AG09319 (cell line): ENCODE measurements around the gene AXL.
"Not testable (repeated sequence)": the region's sequence is repeated elsewhere in the genome, so short reads cannot be mapped to it uniquely, and the experiment has no call there.

Experiments used
- DNase-seq: peaks from one replicate; pipeline ENCODE4 v3.0.0-alpha.2; 2010; ENCODE audit warnings: low read depth; ENCODE audit errors: extremely low read depth
- TF ChIP-seq, protein P1 (sequence below): IDR thresholded peaks from 2 replicates; pipeline ENCODE4 v1.5.1; 2011; ENCODE audit warnings: low read depth, mild to moderate bottlenecking, inconsistent platforms, low read length, moderate library complexity

The AXL gene

DNA sequence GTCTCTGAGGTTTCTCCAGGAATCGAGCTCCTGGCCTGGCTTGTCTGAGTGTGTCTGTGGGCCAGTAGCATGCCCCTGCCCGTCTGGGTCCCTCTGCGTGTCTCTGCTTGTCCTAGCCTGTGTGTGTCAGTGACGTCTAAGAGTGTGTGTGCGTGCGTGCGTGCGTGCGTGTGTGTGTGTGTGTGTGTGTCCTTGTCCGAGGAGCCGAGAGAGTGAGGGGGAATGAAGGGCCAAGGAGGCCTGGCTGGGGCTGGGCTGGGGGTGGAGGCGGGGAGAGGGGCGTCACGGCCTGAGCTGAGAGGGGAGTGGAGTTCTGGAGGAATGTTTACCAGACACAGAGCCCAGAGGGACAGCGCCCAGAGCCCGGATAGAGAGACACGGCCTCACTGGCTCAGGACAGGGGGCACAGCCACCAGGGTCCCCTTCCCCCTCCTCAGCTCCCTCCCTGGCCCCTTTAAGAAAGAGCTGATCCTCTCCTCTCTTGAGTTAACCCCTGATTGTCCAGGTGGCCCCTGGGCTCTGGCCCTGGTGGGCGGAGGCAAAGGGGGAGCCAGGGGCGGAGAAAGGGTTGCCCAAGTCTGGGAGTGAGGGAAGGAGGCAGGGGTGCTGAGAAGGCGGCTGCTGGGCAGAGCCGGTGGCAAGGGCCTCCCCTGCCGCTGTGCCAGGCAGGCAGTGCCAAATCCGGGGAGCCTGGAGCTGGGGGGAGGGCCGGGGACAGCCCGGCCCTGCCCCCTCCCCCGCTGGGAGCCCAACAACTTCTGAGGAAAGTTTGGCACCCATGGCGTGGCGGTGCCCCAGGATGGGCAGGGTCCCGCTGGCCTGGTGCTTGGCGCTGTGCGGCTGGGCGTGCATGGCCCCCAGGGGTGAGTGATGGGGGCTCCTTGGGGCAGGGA is at the start of gene AXL:
AXL (plus strand) TSS at position 609 of the 893 bp plus-strand sequence; CDS start at position 779, 170 bp downstream.
- peak; percentile 80 for DNase-seq

DNA sequence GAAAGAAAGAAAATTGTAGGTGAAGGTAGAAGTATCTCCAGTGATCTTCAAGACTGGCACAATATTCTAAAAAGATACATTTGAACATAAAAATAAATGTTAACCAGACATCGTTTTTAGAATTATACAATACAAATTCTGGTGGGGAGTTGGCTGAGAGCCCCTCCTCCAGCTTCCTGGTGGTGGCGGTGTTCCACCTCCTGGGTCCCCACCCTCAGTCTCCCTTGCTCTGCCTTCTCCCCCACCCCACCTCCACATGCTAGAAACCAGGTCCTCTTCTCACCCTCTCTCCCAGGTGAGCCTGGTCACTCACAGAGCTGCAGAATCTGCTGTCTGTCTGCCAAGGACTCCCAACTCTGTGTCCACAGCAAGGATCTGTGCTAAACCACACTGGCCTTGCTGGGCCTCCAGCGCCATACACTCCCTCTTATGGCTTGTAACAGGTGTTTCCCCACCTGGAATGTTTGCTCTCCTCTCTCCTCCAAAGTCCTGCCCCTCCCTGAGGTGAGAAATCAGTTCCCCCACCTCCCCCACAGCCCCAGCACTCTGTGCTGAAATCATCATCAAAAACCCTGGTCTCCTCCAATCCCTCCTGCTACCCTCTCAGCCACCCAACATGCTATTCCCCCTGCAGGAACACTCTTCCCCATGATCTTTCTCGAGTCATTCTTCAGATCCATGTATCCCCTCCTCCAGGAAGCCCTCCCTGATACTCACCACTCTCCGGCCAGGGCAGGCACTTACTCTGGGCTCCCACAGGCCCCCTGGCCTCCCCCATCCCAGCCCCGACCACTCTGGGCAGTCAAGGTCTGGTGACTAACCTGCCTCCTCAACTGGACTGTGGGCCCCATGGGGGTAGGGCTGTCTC is 46.5 kb upstream of the AXL start:
- DNase-seq, result no peak
- TF ChIP-seq, protein P1, sequence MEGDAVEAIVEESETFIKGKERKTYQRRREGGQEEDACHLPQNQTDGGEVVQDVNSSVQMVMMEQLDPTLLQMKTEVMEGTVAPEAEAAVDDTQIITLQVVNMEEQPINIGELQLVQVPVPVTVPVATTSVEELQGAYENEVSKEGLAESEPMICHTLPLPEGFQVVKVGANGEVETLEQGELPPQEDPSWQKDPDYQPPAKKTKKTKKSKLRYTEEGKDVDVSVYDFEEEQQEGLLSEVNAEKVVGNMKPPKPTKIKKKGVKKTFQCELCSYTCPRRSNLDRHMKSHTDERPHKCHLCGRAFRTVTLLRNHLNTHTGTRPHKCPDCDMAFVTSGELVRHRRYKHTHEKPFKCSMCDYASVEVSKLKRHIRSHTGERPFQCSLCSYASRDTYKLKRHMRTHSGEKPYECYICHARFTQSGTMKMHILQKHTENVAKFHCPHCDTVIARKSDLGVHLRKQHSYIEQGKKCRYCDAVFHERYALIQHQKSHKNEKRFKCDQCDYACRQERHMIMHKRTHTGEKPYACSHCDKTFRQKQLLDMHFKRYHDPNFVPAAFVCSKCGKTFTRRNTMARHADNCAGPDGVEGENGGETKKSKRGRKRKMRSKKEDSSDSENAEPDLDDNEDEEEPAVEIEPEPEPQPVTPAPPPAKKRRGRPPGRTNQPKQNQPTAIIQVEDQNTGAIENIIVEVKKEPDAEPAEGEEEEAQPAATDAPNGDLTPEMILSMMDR, result no peak

More for the DNA sequence above, at the start of gene AXL:
- TF ChIP-seq, protein P1, result no peak

DNA sequence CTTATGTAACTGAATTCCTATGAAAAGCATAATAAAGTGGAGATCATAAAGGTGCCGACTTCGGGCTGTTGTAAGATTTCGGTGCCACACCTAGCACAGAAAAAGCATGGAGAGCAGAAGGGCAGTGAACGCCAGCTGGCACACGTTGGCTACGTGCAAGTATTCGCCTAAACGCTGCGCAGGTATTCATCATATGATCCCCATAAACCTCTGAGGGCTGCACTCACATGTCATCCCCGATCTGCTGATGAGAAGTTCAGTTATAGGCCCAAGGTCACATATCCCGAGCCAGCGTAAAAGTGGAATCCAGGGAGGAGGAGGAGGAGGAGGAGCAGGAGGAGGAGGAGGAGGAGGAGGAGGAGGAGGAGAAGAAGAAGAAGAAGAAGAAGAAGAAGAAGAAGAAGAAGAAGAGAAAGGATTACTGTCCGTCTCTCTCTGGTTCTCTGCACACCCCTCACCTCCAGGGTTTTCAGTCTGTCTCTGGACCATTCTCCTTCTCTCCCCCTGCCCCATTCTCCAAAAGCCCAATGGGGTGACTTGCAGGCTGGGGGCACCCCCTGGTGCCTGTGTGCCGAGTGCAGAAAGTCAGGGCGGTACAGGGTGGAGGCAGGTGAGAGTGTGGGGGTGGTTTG is 44.6 kb upstream of the AXL start:
- TF ChIP-seq, protein P1, result no peak
- DNase-seq, result no peak

DNA sequence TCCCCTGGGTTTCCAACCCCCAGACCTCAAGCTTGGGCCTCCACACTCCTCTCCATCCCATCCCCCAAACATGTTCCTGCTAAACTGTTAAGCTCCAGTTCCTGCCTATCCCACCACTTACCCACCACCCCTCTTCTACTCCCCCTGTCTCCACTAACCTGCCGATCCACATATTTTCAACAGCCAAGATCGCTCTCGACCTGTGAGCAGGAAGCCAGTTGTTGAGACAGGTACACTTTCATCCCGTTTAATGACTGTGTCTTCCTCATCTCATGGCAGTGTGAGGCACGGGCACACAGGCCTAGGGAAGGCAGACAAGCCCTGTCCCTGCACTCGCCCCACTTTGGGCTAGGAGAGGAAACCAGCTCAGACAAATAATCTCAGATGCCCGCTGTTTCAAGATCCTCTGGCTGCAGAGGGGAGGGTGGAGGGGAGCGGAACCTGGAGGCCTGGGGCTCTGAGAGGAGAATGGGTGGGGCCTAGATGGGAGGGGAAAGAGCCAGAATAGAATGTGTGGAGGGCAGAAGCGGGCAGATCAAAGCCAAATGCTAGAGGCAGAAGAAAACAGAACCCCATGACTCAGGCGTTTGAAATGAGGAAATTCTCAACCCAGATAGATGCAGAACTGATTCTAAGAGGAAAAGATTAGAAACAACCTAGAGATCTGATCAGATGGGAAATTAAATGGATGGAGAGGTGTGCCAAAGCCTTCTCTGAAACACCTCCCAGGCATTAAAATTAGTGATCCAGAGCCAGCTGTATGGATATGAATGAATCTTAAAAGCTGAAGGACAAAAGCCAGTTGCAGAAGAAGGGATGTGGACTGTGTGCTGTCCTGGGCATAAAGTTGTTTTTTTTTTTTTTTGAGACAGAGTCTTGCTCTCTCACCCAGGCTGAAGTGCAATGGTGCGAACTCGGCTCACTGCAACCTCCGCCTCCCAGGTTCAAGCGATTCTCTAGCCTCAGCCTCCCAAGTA is 42.9 kb upstream of the AXL start:
- TF ChIP-seq, protein P1, result no peak
- peak; percentile 53 for DNase-seq

DNA sequence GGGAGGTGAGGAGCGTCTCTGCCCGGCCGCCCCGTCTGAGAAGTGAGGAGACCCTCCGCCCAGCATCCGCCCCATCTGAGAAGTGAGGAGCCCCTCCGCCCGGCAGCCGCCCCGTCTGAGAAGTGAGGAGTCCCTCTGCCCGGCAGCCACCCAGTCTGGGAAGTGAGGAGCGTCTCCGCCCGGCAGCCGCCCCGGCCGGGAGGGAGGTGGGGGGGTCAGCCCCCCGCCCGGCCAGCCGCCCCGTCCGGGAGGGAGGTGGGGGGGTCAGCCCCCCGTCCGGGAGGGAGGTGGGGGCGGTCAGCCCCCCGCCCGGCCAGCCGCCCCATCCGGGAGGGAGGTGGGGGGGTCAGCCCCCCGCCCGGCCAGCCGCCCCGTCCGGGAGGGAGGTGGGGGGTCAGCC is 38.9 kb upstream of the AXL start:
- not testable (repeated sequence) for DNase-seq

DNA sequence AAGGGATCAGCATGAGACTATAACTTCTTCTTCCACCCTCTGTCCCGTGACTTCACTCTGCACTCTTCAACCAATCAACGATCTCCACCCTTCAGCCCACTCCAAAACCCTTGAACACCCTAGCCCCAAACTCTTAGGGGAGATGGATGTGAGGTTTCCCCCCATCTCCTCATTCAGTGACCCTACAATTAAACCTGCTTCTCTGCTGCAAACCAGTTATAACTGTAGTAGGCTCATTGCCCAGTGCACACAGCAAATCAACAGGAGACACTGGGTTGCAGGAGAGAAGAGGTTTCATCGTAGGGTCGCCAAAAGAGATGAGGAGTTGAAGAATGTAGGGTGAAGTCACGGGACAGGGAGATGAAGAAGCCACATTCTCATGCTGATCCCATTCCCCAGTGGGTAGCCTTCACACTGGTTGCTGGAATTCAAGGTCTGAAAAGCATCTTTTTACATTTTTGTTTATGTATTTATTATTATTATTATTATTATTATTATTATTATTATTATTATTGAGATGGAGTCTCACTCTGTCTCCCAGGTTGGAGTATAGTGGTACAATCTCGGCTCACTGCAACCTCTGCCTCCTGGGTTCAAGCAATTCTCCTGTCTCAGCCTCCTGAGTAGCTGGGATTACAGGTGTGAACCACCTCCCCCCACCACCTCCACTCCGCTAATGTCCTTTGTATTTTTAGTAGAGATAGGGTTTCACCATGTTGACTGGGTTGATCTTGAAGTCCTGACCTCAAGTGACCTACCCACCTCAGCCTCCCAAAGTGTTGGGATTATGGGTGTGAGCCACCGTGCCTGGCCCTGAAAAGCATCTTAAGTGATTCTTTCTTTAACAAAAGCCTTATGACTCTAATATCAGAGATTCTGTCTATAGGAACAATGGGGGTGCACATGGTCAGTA is 31.8 kb upstream of the AXL start:
- TF ChIP-seq, protein P1, result no peak
- DNase-seq, result no peak
